Activated CD4-positive, alpha-beta memory T cell treated with anti-CD3 and anti-CD28 coated beads for 36 hours (primary cell): ENCODE measurements around the gene SEZ6L. TPM values are rescaled to one million over a fixed set of nuclear protein-coding genes. Genes with fewer than 3 reads are reported as not detected.

Experiments used
- CTCF ChIA-PET: fragments of 350-600 bp; sonication (Branson Sonifier 250); formaldehyde crosslinking; loops from one replicate; lab custom pipeline; 2021; ENCODE audit warnings: antibody characterized with exemption, inconsistent platforms; lab: Charles Lee
- POLR2A ChIA-PET: fragments of 350-600 bp; sonication (Branson Sonifier 250); formaldehyde crosslinking; loops from one replicate; lab custom pipeline; 2021; ENCODE audit warnings: antibody characterized with exemption; lab: Charles Lee
- DNase-seq: peaks from one replicate; pipeline ENCODE4 v3.0.0-alpha.2; 2020
- H3K27ac Mint-ChIP-seq: one replicate; pipeline ENCODE4 v1.8.0; 2021; ENCODE audit warnings: mixed read lengths
- H3K27me3 Mint-ChIP-seq: one replicate; pipeline ENCODE4 v1.8.0; 2021; ENCODE audit warnings: mixed read lengths
- H3K36me3 Mint-ChIP-seq: one replicate; pipeline ENCODE4 v1.8.0; 2021; ENCODE audit warnings: mixed read lengths
- H3K4me1 Mint-ChIP-seq: one replicate; pipeline ENCODE4 v1.8.0; 2021; ENCODE audit warnings: low read depth, mixed read lengths
- H3K4me3 Mint-ChIP-seq: one replicate; pipeline ENCODE4 v1.8.0; 2021; ENCODE audit warnings: mild to moderate bottlenecking, mixed read lengths
- H3K9me3 Mint-ChIP-seq: one replicate; pipeline ENCODE4 v1.8.0; 2021; ENCODE audit warnings: mixed read lengths
- intact Hi-C: fragments of 100-400 bp; cut with micrococcal nuclease; formaldehyde crosslinking; loops from one replicate; pipeline ENCODE4 v1.15.1; 2023
- total RNA-seq, 2 experiments: library from RNA; stranded (reverse); gene quantifications; one replicate each; pipeline ENCODE4 v1.2.3, GENCODE V29; 2021

SEZ6L gene
- not detected for total RNA-seq

- H3K27me3 Mint-ChIP-seq, result peaks cover 58% of the 10 kb centered on the region
- DNase-seq, result no peak
- ChIA-PET POLR2A (no interaction called here), CTCF (no interaction called here)
- no peaks in the 10 kb centered on the region for H3K36me3 Mint-ChIP-seq
- H3K4me1 Mint-ChIP-seq, result no peaks in the 10 kb centered on the region
- intact Hi-C loops, result no loop called here
- H3K4me3 Mint-ChIP-seq, result no peak within 1 kb of the TSS
- H3K27ac Mint-ChIP-seq, result no peak within 1 kb of the TSS
- no peaks in the 10 kb centered on the region for H3K9me3 Mint-ChIP-seq
Measured at GRCh38 chr22:26169315-26170111, at the start of gene SEZ6L. Gene SEZ6L, plus strand, starts transcription at chr22:26169462. Its CDS starts 208 bp downstream, at chr22:26169670.

GRCh38 chr22:26122920-26123468 is 46.3 kb upstream of the SEZ6L start:
- Mint-ChIP-seq H3K27ac (no peak overlapping the region), H3K36me3 (no peaks in the 10 kb centered on the region), H3K4me1 (no peaks in the 10 kb centered on the region), H3K4me3 (no peak overlapping the region), H3K27me3 (no peaks in the 10 kb centered on the region), H3K9me3 (no peaks in the 10 kb centered on the region)
- CTCF ChIA-PET, result no interaction called here
- intact Hi-C loops, result no loop called here
- POLR2A ChIA-PET, result no interaction called here
- DNase-seq, result no peak

- H3K27ac Mint-ChIP-seq, result no peak overlapping the region
- DNase-seq, result no peak
- CTCF ChIA-PET, result interaction anchor here (0.8 kb wide), 1 partner anchor 10 kb away, joined by 4 read pairs; no protein-coding TSS in a partner anchor
- no peaks in the 10 kb centered on the region for H3K27me3 Mint-ChIP-seq
- POLR2A ChIA-PET, result no interaction called here
- H3K4me3 Mint-ChIP-seq, result no peak overlapping the region
- H3K9me3 Mint-ChIP-seq, result no peaks in the 10 kb centered on the region
- H3K4me1 Mint-ChIP-seq, result no peaks in the 10 kb centered on the region
- intact Hi-C loops, result no loop called here
- no peaks in the 10 kb centered on the region for H3K36me3 Mint-ChIP-seq
Measured at GRCh38 chr22:26124991-26125725, 44.1 kb upstream of the SEZ6L start.

GRCh38 chr22:26127126-26127525 is 42.1 kb upstream of the SEZ6L start:
- ChIA-PET CTCF (interaction anchor here (1.0 to 2.6 kb wide), 3 partner anchors 45 to 237 kb away, joined by 3 to 6 read pairs (median 3); no protein-coding TSS in a partner anchor), POLR2A (no interaction called here)
- no peak for DNase-seq
- Mint-ChIP-seq H3K9me3 (no peaks in the 10 kb centered on the region), H3K27ac (no peak overlapping the region), H3K4me1 (no peaks in the 10 kb centered on the region), H3K4me3 (no peak overlapping the region), H3K27me3 (peaks cover 4% of the 10 kb centered on the region), H3K36me3 (no peaks in the 10 kb centered on the region)
- intact Hi-C loops, result no loop called here

DNA sequence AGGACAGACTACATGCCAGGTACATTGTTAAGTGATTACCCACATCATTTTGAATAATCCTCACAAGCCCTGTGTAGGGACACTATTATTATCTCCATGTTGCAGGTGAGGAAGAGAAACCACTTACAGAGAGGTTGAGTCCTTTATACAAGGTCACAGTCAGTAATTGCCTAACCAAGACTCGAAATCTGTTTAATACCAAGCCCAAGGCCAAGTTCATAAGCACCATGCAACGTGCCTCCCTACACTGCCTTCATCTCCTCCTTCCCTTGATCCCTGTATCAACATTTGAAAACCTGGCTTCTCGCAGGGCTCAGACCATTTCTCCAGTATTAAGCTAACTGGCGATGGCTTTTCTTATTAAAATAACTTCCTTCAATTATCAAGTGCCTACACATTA is 41.7 kb upstream of the SEZ6L start:
- DNase-seq, result no peak
- CTCF ChIA-PET, result interaction anchor here (1.1 to 2.6 kb wide), 2 partner anchors 45 to 237 kb away, joined by 3 to 6 read pairs; no protein-coding TSS in a partner anchor

DNA sequence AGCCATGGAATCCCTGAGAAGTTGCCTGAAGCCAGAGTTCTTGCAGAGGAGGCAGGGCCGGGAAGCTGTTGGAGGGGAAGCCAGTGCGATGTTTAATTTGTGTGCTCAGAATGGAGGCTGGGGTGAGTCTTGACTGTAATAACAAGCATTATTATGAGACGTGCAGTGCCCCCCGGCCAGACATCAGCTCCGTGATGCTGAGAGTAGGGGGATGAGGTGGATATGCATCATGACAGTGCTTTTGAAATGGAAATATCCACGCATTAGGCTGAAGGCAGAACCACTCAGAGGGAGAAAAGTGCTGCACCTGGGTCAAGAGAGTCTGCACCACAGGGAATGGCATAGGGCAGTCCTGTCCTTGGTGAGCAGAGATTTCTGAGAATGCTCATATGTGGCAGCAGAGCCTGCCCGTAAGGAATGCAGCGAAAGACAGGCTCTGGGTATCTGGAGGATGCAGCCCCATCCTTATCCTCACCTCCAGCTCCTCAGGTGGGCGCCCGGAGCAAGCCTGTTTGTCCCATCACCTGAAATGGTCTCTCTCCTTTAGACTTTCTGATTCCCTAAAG is 37.6 kb upstream of the SEZ6L start:
- H3K36me3 Mint-ChIP-seq, result no peaks in the 10 kb centered on the region
- H3K9me3 Mint-ChIP-seq, result no peaks in the 10 kb centered on the region
- intact Hi-C loops, result no loop called here
- H3K4me1 Mint-ChIP-seq, result no peaks in the 10 kb centered on the region
- H3K27me3 Mint-ChIP-seq, result peaks cover 4% of the 10 kb centered on the region
- DNase-seq, result no peak
- ChIA-PET POLR2A (no interaction called here), CTCF (no interaction called here)
- H3K27ac Mint-ChIP-seq, result no peak overlapping the region
- H3K4me3 Mint-ChIP-seq, result no peak overlapping the region

More for the DNA sequence above, 41.7 kb upstream of the SEZ6L start:
- intact Hi-C loops, result no loop called here
- peaks cover 4% of the 10 kb centered on the region for H3K27me3 Mint-ChIP-seq
- H3K4me1 Mint-ChIP-seq, result no peaks in the 10 kb centered on the region
- H3K4me3 Mint-ChIP-seq, result no peak overlapping the region
- H3K27ac Mint-ChIP-seq, result no peak overlapping the region
- POLR2A ChIA-PET, result no interaction called here
- no peaks in the 10 kb centered on the region for H3K9me3 Mint-ChIP-seq
- H3K36me3 Mint-ChIP-seq, result no peaks in the 10 kb centered on the region

DNA sequence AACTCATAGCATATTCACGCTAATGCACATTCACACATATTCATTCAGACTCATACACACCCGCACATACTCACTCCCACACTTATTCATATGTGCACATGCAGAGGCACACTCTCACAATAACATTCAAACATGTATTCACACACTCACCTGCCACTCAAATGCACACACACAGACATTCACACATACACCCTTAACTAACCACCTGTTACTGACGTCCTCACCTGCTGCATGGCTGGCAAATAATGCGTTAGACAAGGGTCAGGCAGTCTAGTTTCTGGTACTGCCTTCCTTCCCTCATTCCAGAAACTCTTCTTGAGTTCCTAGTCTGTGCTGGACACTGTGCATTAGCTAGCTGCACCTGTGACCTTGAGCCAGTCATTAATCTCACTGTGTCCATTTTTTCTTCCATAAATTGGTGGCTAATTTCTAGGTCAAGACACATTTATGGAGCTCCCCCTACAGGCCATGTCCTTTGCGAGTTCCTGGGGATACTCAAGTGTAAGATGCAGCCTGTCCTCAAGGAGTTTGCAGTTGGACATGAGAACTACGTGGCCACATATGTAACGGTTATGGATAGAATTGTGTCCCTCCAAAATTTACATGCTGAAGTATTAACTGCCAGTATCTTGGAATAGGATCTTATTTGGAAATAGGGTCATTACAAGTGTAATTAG is 34.5 kb upstream of the SEZ6L start:
- no peaks in the 10 kb centered on the region for H3K36me3 Mint-ChIP-seq
- H3K27ac Mint-ChIP-seq, result no peak overlapping the region
- peak; percentile 10 for DNase-seq

DNA sequence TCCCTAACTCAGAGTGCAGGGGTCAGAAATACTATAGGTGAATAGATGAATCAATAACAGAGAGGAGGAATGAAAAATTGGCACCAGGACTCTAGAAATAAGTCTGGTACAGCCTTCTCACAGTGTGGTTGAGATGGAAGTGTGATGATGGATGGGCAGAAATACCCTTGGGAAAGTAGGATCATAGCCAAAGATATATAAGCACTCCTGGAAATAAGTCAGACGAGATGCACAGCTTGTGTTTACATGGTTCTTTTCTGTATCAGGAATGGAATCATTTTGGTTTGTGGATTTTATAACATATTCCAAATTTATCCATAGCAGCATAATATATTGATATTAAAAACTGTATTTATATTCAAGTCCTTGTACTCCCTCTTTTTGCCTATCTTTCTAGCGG is 33.5 kb upstream of the SEZ6L start:
- peaks cover 5% of the 10 kb centered on the region for H3K27me3 Mint-ChIP-seq
- intact Hi-C loops, result no loop called here
- H3K36me3 Mint-ChIP-seq, result no peaks in the 10 kb centered on the region
- H3K4me1 Mint-ChIP-seq, result no peaks in the 10 kb centered on the region
- no peaks in the 10 kb centered on the region for H3K9me3 Mint-ChIP-seq
- POLR2A ChIA-PET, result no interaction called here
- CTCF ChIA-PET, result no interaction called here
- no peak overlapping the region for H3K4me3 Mint-ChIP-seq
- DNase-seq, result no peak
- H3K27ac Mint-ChIP-seq, result no peak overlapping the region

More for the DNA sequence above, 34.5 kb upstream of the SEZ6L start:
- POLR2A ChIA-PET, result no interaction called here
- no peaks in the 10 kb centered on the region for H3K9me3 Mint-ChIP-seq
- no peaks in the 10 kb centered on the region for H3K4me1 Mint-ChIP-seq
- H3K4me3 Mint-ChIP-seq, result no peak overlapping the region
- H3K27me3 Mint-ChIP-seq, result peaks cover 5% of the 10 kb centered on the region
- intact Hi-C loops, result no loop called here
- CTCF ChIA-PET, result interaction anchor here (0.7 kb wide), 1 partner anchor 10 kb away, joined by 4 read pairs; no protein-coding TSS in a partner anchor

GRCh38 chr22:26139310-26139709 is 30.0 kb upstream of the SEZ6L start:
- Mint-ChIP-seq H3K9me3 (no peaks in the 10 kb centered on the region), H3K27me3 (peaks cover 5% of the 10 kb centered on the region), H3K36me3 (no peaks in the 10 kb centered on the region), H3K4me1 (no peaks in the 10 kb centered on the region), H3K4me3 (no peak overlapping the region), H3K27ac (no peak overlapping the region)
- ChIA-PET CTCF (no interaction called here), POLR2A (no interaction called here)
- intact Hi-C loops, result no loop called here
- DNase-seq, result no peak

- H3K36me3 Mint-ChIP-seq, result no peaks in the 10 kb centered on the region
- H3K4me1 Mint-ChIP-seq, result no peaks in the 10 kb centered on the region
- H3K9me3 Mint-ChIP-seq, result no peaks in the 10 kb centered on the region
- H3K27me3 Mint-ChIP-seq, result peaks cover 9% of the 10 kb centered on the region
- H3K4me3 Mint-ChIP-seq, result no peak overlapping the region
- DNase-seq, result no peak
- ChIA-PET POLR2A (no interaction called here), CTCF (no interaction called here)
- H3K27ac Mint-ChIP-seq, result no peak overlapping the region
- intact Hi-C loops, result no loop called here
Measured at GRCh38 chr22:26141831-26142230, 27.4 kb upstream of the SEZ6L start.

DNA sequence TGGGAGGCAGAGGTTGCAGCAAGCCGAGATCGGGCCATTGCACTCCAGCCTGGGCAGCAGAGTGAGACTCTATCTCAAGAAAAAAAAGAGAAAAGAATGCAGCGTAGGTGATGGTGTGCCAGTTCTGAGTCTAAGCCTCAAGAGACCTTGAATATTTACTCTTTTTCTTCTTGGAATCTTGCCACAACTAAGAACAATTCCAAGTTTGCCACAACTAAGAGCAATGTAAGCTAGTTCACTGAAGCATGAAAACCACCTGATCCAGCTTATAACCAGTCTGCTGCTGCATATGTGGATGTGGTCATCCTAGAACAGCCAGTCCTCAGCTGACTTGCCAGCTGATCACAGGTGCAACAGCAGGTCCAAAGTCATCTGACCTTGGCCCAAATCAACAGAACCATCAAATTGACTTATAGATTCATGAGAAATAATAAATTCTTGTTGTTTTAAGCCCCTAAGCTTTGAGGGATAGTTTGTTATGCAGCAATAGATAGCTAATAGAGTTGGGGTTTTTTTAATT is 25.4 kb upstream of the SEZ6L start:
- DNase-seq, result no peak
- ChIA-PET POLR2A (no interaction called here), CTCF (no interaction called here)
- Mint-ChIP-seq H3K4me1 (no peaks in the 10 kb centered on the region), H3K36me3 (no peaks in the 10 kb centered on the region), H3K9me3 (no peaks in the 10 kb centered on the region), H3K4me3 (no peak overlapping the region), H3K27ac (no peak overlapping the region), H3K27me3 (peaks cover 13% of the 10 kb centered on the region)
- intact Hi-C loops, result no loop called here
